PFSK-1 (cell line): ENCODE results near the gene ZSWIM6.

Source experiments
- POLR2AphosphoS5 ChIP-seq: IDR thresholded peaks from 2 replicates; pipeline ENCODE4 v1.6.1; 2012; ENCODE audit warnings: low read depth, mild to moderate bottlenecking, control low read depth, low read length, moderate library complexity
- SIN3A ChIP-seq: IDR thresholded peaks from 2 replicates; pipeline ENCODE4 v1.6.1; 2012; ENCODE audit warnings: mild to moderate bottlenecking, low read length, moderate library complexity, borderline replicate concordance; ENCODE audit not compliant: insufficient read depth
- TAF1 ChIP-seq: IDR thresholded peaks from 2 replicates; pipeline ENCODE4 v1.6.1; 2012; ENCODE audit warnings: low read length, control low read depth, borderline replicate concordance; ENCODE audit not compliant: insufficient read depth
- TF ChIP-seq, protein P1 (sequence below), 2 experiments: IDR thresholded peaks; 2 replicates each; pipeline versions ENCODE4 v1.6.1 to v1.8.0; 2011 to 2012; ENCODE audit warnings: low read depth in 2 of 2, low read length in 2 of 2, control low read depth in 1 of 2, inconsistent platforms in 1 of 2, mild to moderate bottlenecking in 1 of 2, moderate library complexity in 1 of 2; ENCODE audit not compliant: insufficient read depth in 1 of 2

DNA sequence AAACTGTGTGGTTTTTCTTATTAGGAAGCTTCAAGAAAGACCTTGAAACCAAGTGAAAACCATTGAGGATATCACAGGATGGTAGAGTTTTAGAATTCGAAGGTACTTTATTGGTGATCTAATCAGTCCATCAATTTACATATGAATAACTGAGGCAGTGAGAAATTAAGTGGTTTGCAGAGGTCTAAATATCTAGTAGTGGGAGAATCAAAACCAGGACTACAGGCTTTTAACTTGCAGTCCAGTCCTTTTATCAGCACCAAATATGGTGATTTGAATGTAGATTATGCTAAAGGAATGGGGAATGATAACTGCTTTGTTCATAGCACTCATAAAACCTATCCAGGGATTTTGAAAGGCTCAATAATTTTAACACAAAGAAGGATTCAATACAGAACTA lies 85.8 kb downstream of the ZSWIM6 start:
- TF ChIP-seq POLR2AphosphoS5 (no peak), TAF1 (no peak), SIN3A (no peak)
- TF ChIP-seq, protein P1, sequence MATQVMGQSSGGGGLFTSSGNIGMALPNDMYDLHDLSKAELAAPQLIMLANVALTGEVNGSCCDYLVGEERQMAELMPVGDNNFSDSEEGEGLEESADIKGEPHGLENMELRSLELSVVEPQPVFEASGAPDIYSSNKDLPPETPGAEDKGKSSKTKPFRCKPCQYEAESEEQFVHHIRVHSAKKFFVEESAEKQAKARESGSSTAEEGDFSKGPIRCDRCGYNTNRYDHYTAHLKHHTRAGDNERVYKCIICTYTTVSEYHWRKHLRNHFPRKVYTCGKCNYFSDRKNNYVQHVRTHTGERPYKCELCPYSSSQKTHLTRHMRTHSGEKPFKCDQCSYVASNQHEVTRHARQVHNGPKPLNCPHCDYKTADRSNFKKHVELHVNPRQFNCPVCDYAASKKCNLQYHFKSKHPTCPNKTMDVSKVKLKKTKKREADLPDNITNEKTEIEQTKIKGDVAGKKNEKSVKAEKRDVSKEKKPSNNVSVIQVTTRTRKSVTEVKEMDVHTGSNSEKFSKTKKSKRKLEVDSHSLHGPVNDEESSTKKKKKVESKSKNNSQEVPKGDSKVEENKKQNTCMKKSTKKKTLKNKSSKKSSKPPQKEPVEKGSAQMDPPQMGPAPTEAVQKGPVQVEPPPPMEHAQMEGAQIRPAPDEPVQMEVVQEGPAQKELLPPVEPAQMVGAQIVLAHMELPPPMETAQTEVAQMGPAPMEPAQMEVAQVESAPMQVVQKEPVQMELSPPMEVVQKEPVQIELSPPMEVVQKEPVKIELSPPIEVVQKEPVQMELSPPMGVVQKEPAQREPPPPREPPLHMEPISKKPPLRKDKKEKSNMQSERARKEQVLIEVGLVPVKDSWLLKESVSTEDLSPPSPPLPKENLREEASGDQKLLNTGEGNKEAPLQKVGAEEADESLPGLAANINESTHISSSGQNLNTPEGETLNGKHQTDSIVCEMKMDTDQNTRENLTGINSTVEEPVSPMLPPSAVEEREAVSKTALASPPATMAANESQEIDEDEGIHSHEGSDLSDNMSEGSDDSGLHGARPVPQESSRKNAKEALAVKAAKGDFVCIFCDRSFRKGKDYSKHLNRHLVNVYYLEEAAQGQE (IDR thresholded peaks at IDR 0.05; ENCODE audit: insufficient read depth in 1 of 2, low read depth in 2 of 2, low read length in 2 of 2): no peak
